ENCODE data around the gene PCBP4. TPM values are rescaled to one million over a fixed set of nuclear protein-coding genes. Genes with fewer than 3 reads are reported as not detected.

The PCBP4 gene
- total RNA-seq, 1 donor from 2014 or later, result 30.5 TPM

- Mint-ChIP-seq H3K27me3 (ENCODE audit: insufficient read depth, low read depth) (peaks cover 6% of the 10 kb centered on the region), H3K4me3 (no peak overlapping the region), H3K4me1 (peaks cover 22% of the 10 kb centered on the region), H3K9me3 (no peaks in the 10 kb centered on the region), H3K36me3 (peaks cover 3% of the 10 kb centered on the region), H3K27ac (no peak overlapping the region)
- peaks cover 29% of the 10 kb centered on the region for H3F3A ChIP-seq (ENCODE audit: low read depth)
- H3K9me3 ChIP-seq (ENCODE audit: low read depth), result no peaks in the 10 kb centered on the region
- no peak overlapping the region for H3K27ac ChIP-seq
- H3K4me2 ChIP-seq, result no peak overlapping the region
- H2AFZ ChIP-seq (replicated peaks), result no peak overlapping the region
- DNase-seq (ENCODE audit: low spot score), result no peak
- H3K27me3 ChIP-seq, result peaks cover 66% of the 10 kb centered on the region
- H3K79me2 ChIP-seq (ENCODE audit: low read depth), result no peaks in the 10 kb centered on the region
- H3K9ac ChIP-seq, result no peak overlapping the region
- H3K36me3 ChIP-seq, result no peaks in the 10 kb centered on the region
- H3K4me1 ChIP-seq, result peaks cover 17% of the 10 kb centered on the region
- H4K20me1 ChIP-seq (ENCODE audit: low read depth), result peaks cover 42% of the 10 kb centered on the region
- TF ChIP-seq CTCF (IDR thresholded peaks at IDR 0.05), result no peak
- no peak for TF ChIP-seq EZH2phosphoT487 (IDR thresholded peaks at IDR 0.05)
- TF ChIP-seq EZH2 (IDR thresholded peaks at IDR 0.05), result no peak
- H3K4me3 ChIP-seq, result no peak overlapping the region
Observed at GRCh38 chr3:51957520-51958205, 9.6 kb downstream of the PCBP4 start.

GRCh38 chr3:51955893-51956770, 11.1 kb downstream of the PCBP4 start:
- Histone ChIP-seq H3K27me3 (peaks cover 64% of the 10 kb centered on the region), H4K20me1 (ENCODE audit: low read depth) (peaks cover 27% of the 10 kb centered on the region), H3K9ac (no peak overlapping the region), H3K27ac (no peak overlapping the region), H3K4me1 (peaks cover 13% of the 10 kb centered on the region), H3K4me2 (peak overlapping the region; percentile 85), H3K79me2 (ENCODE audit: low read depth) (no peaks in the 10 kb centered on the region), H3K9me3 (ENCODE audit: low read depth) (no peaks in the 10 kb centered on the region), H2AFZ (replicated peaks) (peak overlapping the region; percentile 75), H3K4me3 (peak overlapping the region; percentile 46), H3K36me3 (no peaks in the 10 kb centered on the region), H3F3A (ENCODE audit: low read depth) (peaks cover 21% of the 10 kb centered on the region)
- H3K27me3 Mint-ChIP-seq (ENCODE audit: insufficient read depth, low read depth), result peaks cover 4% of the 10 kb centered on the region
- no peak overlapping the region for H3K27ac Mint-ChIP-seq
- peaks cover 3% of the 10 kb centered on the region for H3K36me3 Mint-ChIP-seq
- TF ChIP-seq EZH2phosphoT487 (IDR thresholded peaks at IDR 0.05) (peak; percentile 51), CTCF (IDR thresholded peaks at IDR 0.05) (peak; percentile 67), EZH2 (IDR thresholded peaks at IDR 0.05) (peak; percentile 70)
- H3K4me3 Mint-ChIP-seq, result no peak overlapping the region
- H3K9me3 Mint-ChIP-seq, result no peaks in the 10 kb centered on the region
- peaks cover 10% of the 10 kb centered on the region for H3K4me1 Mint-ChIP-seq
- peak; percentile 84 for DNase-seq (ENCODE audit: low spot score)

GRCh38 chr3:51955175-51955892, 11.9 kb downstream of the PCBP4 start, which contains the start of gene GPR62:
Gene GPR62, plus strand, starts transcription at chr3:51955381. Its CDS starts 272 bp downstream, at chr3:51955653.
- H3K79me2 ChIP-seq (ENCODE audit: low read depth), result no peaks in the 10 kb centered on the region
- H4K20me1 ChIP-seq (ENCODE audit: low read depth), result peaks cover 21% of the 10 kb centered on the region
- no peak within 1 kb of the TSS for H3K27ac ChIP-seq
- peak within 1 kb of the TSS; percentile 46 for H3K4me3 ChIP-seq
- Mint-ChIP-seq H3K27ac (no peak within 1 kb of the TSS), H3K4me3 (no peak within 1 kb of the TSS), H3K27me3 (ENCODE audit: insufficient read depth, low read depth) (peaks cover 4% of the 10 kb centered on the region), H3K4me1 (peaks cover 10% of the 10 kb centered on the region), H3K9me3 (no peaks in the 10 kb centered on the region), H3K36me3 (peaks cover 3% of the 10 kb centered on the region)
- H3K4me2 ChIP-seq, result peak within 1 kb of the TSS; percentile 85
- H3K9ac ChIP-seq, result no peak within 1 kb of the TSS
- H3K36me3 ChIP-seq, result no peaks in the 10 kb centered on the region
- peaks cover 21% of the 10 kb centered on the region for H3F3A ChIP-seq (ENCODE audit: low read depth)
- no peak for DNase-seq (ENCODE audit: low spot score)
- H3K27me3 ChIP-seq, result peaks cover 67% of the 10 kb centered on the region
- H3K4me1 ChIP-seq, result peaks cover 13% of the 10 kb centered on the region
- H3K9me3 ChIP-seq (ENCODE audit: low read depth), result no peaks in the 10 kb centered on the region
- TF ChIP-seq CTCF (IDR thresholded peaks at IDR 0.05) (no peak), EZH2phosphoT487 (IDR thresholded peaks at IDR 0.05) (peak; percentile 37)
- peak within 1 kb of the TSS; percentile 75 for H2AFZ ChIP-seq (replicated peaks)

All from neural progenitor cell (in vitro differentiated cells).